Uterus (tissue), 2 donors: Measurements from ENCODE around the gene GRIPAP1.

Experiments
- CTCF ChIP-seq, 4 experiments: fragments of 200-600 bp in 2 of 4; fragments of 450-650 bp in 2 of 4; sonication (generic) in 2 of 4; IDR thresholded peaks; one replicate each; pipeline ENCODE4 v1.5.1; 2016 to 2019; ENCODE audit warnings: antibody characterized with exemption in 4 of 4, mild to moderate bottlenecking in 2 of 4, moderate library complexity in 1 of 4
- POLR2A ChIP-seq, 2 donors: fragments of 450-650 bp; IDR thresholded peaks; one replicate each; pipeline ENCODE4 v1.6.1; 2016; ENCODE audit warnings: antibody characterized with exemption in 2 of 2, mild to moderate bottlenecking in 1 of 2, moderate library complexity in 1 of 2

DNA sequence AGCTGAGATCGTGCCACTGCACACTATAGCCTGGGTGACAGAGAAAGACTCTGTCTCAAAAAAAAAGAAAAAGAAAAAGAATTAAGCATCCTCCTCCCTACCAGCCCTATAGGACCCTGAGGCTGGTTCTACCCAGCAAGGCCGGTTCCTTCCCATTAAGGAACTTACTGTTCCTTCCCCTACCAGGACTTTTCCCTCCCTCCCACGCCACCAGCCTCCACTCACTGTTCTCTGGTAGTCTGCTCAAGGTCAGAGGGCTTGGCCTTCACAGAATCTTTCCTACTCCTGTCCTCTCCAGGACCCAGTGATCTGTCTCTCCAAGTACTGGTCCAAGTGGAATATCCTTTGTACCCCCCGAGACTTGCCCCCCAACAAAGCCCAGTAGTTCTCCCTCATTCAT is 1.4 kb downstream of the GRIPAP1 start:
- TF ChIP-seq POLR2A (IDR thresholded peaks at IDR 0.05) (no peak), CTCF (IDR thresholded peaks at IDR 0.05) (no peak)
